Calu3 (cell line): ENCODE results near the gene FNDC3B. TPM values are rescaled to one million over a fixed set of nuclear protein-coding genes. Genes with fewer than 3 reads are reported as not detected.

Experiments used
- BruUV-seq: library from RNA; stranded (reverse); fragments of 400-500 nt; replicated peaks from 2 replicates; lab custom pipeline; 2021; lab: Mats Ljungman, UMichigan
- CTCF ChIA-PET: fragments of 300-600 bp; sonication (Branson Sonifier 250); formaldehyde crosslinking; loops from one replicate; lab custom pipeline; 2022; ENCODE audit warnings: antibody characterized with exemption; lab: Charles Lee
- DNase-seq: peaks from one replicate; pipeline ENCODE4 v3.0.0; 2022
- H3K27ac Mint-ChIP-seq: one replicate; pipeline ENCODE4 v1.8.0; 2022; ENCODE audit warnings: mixed read lengths; ENCODE audit not compliant: unreplicated experiment
- H3K27me3 Mint-ChIP-seq: one replicate; pipeline ENCODE4 v1.8.0; 2022; ENCODE audit warnings: mixed read lengths; ENCODE audit not compliant: unreplicated experiment
- H3K36me3 Mint-ChIP-seq: one replicate; pipeline ENCODE4 v1.8.0; 2022; ENCODE audit warnings: mild to moderate bottlenecking, moderate library complexity, mixed read lengths; ENCODE audit not compliant: insufficient read depth, unreplicated experiment
- H3K4me1 Mint-ChIP-seq: one replicate; pipeline ENCODE4 v1.8.0; 2022; ENCODE audit warnings: mild to moderate bottlenecking, low read depth, mixed read lengths; ENCODE audit not compliant: unreplicated experiment
- H3K4me3 Mint-ChIP-seq: one replicate; pipeline ENCODE4 v1.8.0; 2022; ENCODE audit warnings: mild to moderate bottlenecking, low read depth, moderate library complexity, mixed read lengths; ENCODE audit not compliant: unreplicated experiment
- H3K9me3 Mint-ChIP-seq: one replicate; pipeline ENCODE4 v1.8.0; 2022; ENCODE audit warnings: low read depth, mixed read lengths; ENCODE audit not compliant: unreplicated experiment
- CTCF ChIP-seq: fragments of 200-600 bp; IDR thresholded peaks from one replicate; pipeline ENCODE4 v1.8.0; 2022; ENCODE audit warnings: antibody characterized with exemption; ENCODE audit not compliant: unreplicated experiment
- intact Hi-C: fragments of 100-400 bp; cut with micrococcal nuclease; formaldehyde crosslinking; loops from one replicate; pipeline ENCODE4 v1.10.0; 2022; ENCODE audit not compliant: unreplicated experiment
- total RNA-seq: library from RNA; stranded (reverse); gene quantifications from 2 replicates; pipeline ENCODE4 v1.2.3, GENCODE V29; 2022

FNDC3B gene
- total RNA-seq, 1 experiment from 2014 or later: 453 TPM

- Mint-ChIP-seq H3K9me3 (no peaks in the 10 kb centered on the region), H3K36me3 (peaks cover 100% of the 10 kb centered on the region), H3K27me3 (no peaks in the 10 kb centered on the region), H3K4me1 (peaks cover 87% of the 10 kb centered on the region), H3K27ac (peak overlapping the region; percentile 76), H3K4me3 (no peak overlapping the region)
- no TSS peak for BruUV-seq
- CTCF ChIA-PET: interaction anchor here (1.3 kb wide), 1 partner anchor 219 kb away, joined by 5 read pairs; no protein-coding TSS in a partner anchor
- intact Hi-C loops: loop anchor here (2.0 to 5.0 kb wide), 4 partner anchors 43 to 382 kb away; no protein-coding TSS in a partner anchor
- no peak for DNase-seq
- TF ChIP-seq CTCF: no peak
Observed at GRCh38 chr3:172259726-172260248, 220.4 kb downstream of the FNDC3B start.

- no peak for TF ChIP-seq CTCF
Observed at GRCh38 chr3:172260381-172260780, 221.0 kb downstream of the FNDC3B start.

GRCh38 chr3:172261054-172261453 is 221.7 kb downstream of the FNDC3B start:
- Mint-ChIP-seq H3K4me1 (peaks cover 76% of the 10 kb centered on the region), H3K4me3 (peak overlapping the region; percentile 17), H3K27me3 (no peaks in the 10 kb centered on the region), H3K9me3 (no peaks in the 10 kb centered on the region), H3K36me3 (peaks cover 99% of the 10 kb centered on the region), H3K27ac (peak overlapping the region; percentile 76)
- no TSS peak for BruUV-seq
- intact Hi-C loops: loop anchor here (1.0 to 5.0 kb wide), 5 partner anchors 44 to 384 kb away; no protein-coding TSS in a partner anchor
- CTCF ChIA-PET: interaction anchor here (0.6 to 1.3 kb wide), 6 partner anchors 16 to 490 kb away, joined by 3 to 5 read pairs (median 4); no protein-coding TSS in a partner anchor
- TF ChIP-seq CTCF: no peak
- peak; percentile 93 for DNase-seq

More at GRCh38 chr3:172260381-172260780, 221.0 kb downstream of the FNDC3B start:
- DNase-seq: peak; percentile 82
- peak overlapping the region; percentile 17 for H3K4me3 Mint-ChIP-seq
- H3K27me3 Mint-ChIP-seq: no peaks in the 10 kb centered on the region
- no TSS peak for BruUV-seq
- H3K27ac Mint-ChIP-seq: peak overlapping the region; percentile 76
- no peaks in the 10 kb centered on the region for H3K9me3 Mint-ChIP-seq
- peaks cover 99% of the 10 kb centered on the region for H3K36me3 Mint-ChIP-seq
- intact Hi-C loops: loop anchor here (2.0 to 5.0 kb wide), 4 partner anchors 44 to 383 kb away; no protein-coding TSS in a partner anchor
- CTCF ChIA-PET: interaction anchor here (0.6 to 1.3 kb wide), 3 partner anchors 16 to 220 kb away, joined by 3 to 5 read pairs (median 4); no protein-coding TSS in a partner anchor
- H3K4me1 Mint-ChIP-seq: peaks cover 81% of the 10 kb centered on the region

- no peak for TF ChIP-seq CTCF
- Mint-ChIP-seq H3K27me3 (no peaks in the 10 kb centered on the region), H3K36me3 (peaks cover 95% of the 10 kb centered on the region), H3K4me3 (no peak overlapping the region), H3K9me3 (no peaks in the 10 kb centered on the region), H3K27ac (peak overlapping the region; percentile 21), H3K4me1 (peaks cover 66% of the 10 kb centered on the region)
- DNase-seq: no peak
- CTCF ChIA-PET: interaction anchor here (0.8 kb wide), 1 partner anchor 124 kb away, joined by 3 read pairs; no protein-coding TSS in a partner anchor
- BruUV-seq: no TSS peak
- intact Hi-C loops: loop anchor here (5.0 kb wide), 3 partner anchors 196 to 386 kb away; no protein-coding TSS in a partner anchor
Observed at GRCh38 chr3:172262991-172263608, 223.7 kb downstream of the FNDC3B start.
